Measurements from ENCODE around the gene TBXA2R. TPM values are rescaled to one million over a fixed set of nuclear protein-coding genes. Genes with fewer than 3 reads are reported as not detected.

TBXA2R gene
- total and polyA plus RNA-seq, 8 donors, result 0.37 to 2.6 (median 1.0) TPM; not detected in 3

DNA sequence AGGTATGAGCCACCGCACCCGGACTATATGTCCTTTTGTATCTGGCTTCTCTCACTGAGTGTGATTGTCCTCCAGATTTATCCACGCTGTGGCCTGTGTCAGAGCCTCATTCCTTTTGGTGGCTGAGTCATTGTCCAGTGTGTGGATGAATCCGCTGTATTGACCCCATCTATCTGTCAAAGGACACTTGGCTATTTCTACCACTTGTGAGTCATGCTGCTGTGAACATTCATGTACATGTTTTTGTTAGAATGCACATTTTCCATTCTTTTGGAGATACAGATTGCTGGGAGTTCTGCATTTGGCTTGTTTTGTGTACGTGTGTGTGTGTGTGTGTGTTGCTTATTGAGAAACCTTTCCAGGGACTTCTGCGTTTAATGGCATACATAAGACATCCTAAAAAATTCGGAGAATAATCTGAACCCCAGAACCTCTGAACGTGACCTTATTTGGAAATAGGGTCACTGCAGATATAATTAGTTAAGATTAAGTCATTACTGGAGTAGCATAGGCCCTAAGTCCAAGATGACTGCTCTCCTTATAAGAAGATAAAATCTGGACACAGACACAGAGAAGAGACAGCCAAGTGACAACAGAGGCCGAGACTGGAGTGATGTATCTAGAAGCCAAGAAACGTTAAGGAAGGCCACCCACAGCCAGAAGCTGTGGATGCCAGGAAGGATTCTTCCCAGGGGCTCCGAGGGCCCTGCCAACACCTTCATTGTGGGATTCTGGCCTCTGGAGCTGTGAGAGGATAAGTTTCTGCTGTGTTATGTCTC lies 26.3 kb downstream of the TBXA2R start:
- H3K36me3 ChIP-seq, result peaks cover 0 to 14% (median 10%) of the 10 kb centered on the region in 4 donors
- peaks cover 12 to 31% (median 19%) of the 10 kb centered on the region in 4 donors for H3K4me1 ChIP-seq
- peak overlapping the region in 4 of 5 donors; percentile 22 to 74 (median 64) for H3K27ac ChIP-seq
- DNase-seq, result no peak
- TF ChIP-seq, protein P1, sequence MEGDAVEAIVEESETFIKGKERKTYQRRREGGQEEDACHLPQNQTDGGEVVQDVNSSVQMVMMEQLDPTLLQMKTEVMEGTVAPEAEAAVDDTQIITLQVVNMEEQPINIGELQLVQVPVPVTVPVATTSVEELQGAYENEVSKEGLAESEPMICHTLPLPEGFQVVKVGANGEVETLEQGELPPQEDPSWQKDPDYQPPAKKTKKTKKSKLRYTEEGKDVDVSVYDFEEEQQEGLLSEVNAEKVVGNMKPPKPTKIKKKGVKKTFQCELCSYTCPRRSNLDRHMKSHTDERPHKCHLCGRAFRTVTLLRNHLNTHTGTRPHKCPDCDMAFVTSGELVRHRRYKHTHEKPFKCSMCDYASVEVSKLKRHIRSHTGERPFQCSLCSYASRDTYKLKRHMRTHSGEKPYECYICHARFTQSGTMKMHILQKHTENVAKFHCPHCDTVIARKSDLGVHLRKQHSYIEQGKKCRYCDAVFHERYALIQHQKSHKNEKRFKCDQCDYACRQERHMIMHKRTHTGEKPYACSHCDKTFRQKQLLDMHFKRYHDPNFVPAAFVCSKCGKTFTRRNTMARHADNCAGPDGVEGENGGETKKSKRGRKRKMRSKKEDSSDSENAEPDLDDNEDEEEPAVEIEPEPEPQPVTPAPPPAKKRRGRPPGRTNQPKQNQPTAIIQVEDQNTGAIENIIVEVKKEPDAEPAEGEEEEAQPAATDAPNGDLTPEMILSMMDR (IDR thresholded peaks at IDR 0.05), result no peak
- TF ChIP-seq EP300 (IDR thresholded peaks at IDR 0.05) (no peak), POLR2A (IDR thresholded peaks at IDR 0.05) (no peak), POLR2AphosphoS5 (IDR thresholded peaks at IDR 0.05) (peak in 1 of 3 donors; percentile 58)
- no peaks in the 10 kb centered on the region for H3K9me3 ChIP-seq
- H3K4me3 ChIP-seq, result no peak overlapping the region
- WGBS, 5 donors, result 41 to 61% (median 50%) methylated on average over 11 of the region's 11 CpGs
- intact Hi-C loops (cut with DNase I; ENCODE audit: low total_unique reads), result no loop called here
- H3K27me3 ChIP-seq, result peaks cover 0 to 15% (median 5%) of the 10 kb centered on the region in 3 donors

DNA sequence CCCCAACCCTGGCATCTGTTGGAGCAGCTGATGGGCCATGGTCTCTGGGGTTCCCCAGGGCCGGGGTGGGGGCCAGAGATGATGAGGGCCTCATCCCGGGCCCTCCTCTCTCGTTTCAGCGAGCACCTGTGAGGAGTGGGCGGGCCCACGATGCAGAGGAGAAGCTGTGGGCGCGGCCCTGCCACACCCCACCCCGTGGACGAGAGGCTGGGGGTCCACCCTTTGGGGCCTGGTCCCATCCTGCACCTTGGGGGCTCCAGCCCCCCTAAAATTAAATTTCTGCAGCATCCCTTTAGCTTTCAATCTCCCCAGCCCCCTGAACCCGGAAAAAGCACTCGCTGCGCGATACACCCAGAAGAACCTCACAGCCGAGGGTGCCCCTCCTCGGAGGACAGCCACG lies 28.3 kb downstream of the TBXA2R start:
- Histone ChIP-seq H3K27me3 (no peaks in the 10 kb centered on the region), H3K4me1 (peaks cover 13 to 40% (median 31%) of the 10 kb centered on the region in 4 donors), H3K27ac (peak overlapping the region in 2 of 5 donors; percentile 60 to 74), H3K4me3 (no peak overlapping the region), H3K9me3 (no peaks in the 10 kb centered on the region), H3K36me3 (peaks cover 0 to 24% (median 19%) of the 10 kb centered on the region in 4 donors)
- no peak for DNase-seq
- intact Hi-C loops (cut with DNase I; ENCODE audit: low total_unique reads), result no loop called here
- TF ChIP-seq POLR2A (IDR thresholded peaks at IDR 0.05) (no peak), POLR2AphosphoS5 (IDR thresholded peaks at IDR 0.05) (no peak), EP300 (IDR thresholded peaks at IDR 0.05) (no peak)
- TF ChIP-seq, protein P1 (IDR thresholded peaks at IDR 0.05), result no peak
- WGBS, 5 donors, result 73 to 80% (median 77%) methylated on average over 17 of the region's 17 CpGs

DNA sequence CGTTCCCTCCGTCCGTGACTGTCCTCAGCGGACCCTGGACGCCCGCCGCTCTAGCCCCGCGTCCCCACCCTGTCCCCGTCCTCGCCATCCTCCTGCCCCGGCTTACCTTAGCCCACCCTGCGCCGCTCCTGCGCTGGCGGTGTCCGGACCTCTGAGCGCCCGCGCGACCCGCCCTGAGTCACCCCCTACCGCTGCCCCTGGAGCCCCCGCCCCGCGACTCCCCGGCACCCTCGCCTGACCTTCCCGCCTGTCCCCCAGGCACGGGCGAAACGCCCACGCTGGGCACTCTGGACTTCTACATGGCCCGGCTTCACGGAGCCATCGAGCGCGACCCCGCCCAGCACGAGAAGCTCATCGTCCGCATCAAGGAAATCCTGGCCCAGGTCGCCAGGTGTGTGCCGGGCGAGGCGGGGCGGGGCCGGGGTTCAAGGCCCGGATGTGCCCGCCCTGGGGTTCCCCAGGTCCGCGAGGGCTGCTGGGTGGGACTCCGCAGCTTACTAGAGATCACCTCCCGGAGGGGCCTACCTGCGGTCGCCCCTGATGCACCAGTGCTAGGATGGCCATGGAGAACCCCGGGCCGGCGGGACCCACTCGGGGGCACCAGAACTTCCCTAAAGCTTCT lies 28.8 kb downstream of the TBXA2R start:
- Histone ChIP-seq H3K9me3 (no peaks in the 10 kb centered on the region), H3K4me1 (peaks cover 14 to 41% (median 34%) of the 10 kb centered on the region in 4 donors), H3K4me3 (no peak overlapping the region), H3K27me3 (no peaks in the 10 kb centered on the region), H3K36me3 (peaks cover 0 to 24% (median 19%) of the 10 kb centered on the region in 4 donors), H3K27ac (peak overlapping the region in 3 of 5 donors; percentile 25 to 82 (median 68))
- 73 to 90% (median 88%) methylated on average over 40 to 60 of the region's 60 CpGs for WGBS, 5 donors
- no peak for DNase-seq
- TF ChIP-seq POLR2A (IDR thresholded peaks at IDR 0.05) (no peak), POLR2AphosphoS5 (IDR thresholded peaks at IDR 0.05) (no peak), EP300 (IDR thresholded peaks at IDR 0.05) (no peak)
- TF ChIP-seq, protein P1 (IDR thresholded peaks at IDR 0.05), result no peak
- intact Hi-C loops (cut with DNase I; ENCODE audit: low total_unique reads), result no loop called here

DNA sequence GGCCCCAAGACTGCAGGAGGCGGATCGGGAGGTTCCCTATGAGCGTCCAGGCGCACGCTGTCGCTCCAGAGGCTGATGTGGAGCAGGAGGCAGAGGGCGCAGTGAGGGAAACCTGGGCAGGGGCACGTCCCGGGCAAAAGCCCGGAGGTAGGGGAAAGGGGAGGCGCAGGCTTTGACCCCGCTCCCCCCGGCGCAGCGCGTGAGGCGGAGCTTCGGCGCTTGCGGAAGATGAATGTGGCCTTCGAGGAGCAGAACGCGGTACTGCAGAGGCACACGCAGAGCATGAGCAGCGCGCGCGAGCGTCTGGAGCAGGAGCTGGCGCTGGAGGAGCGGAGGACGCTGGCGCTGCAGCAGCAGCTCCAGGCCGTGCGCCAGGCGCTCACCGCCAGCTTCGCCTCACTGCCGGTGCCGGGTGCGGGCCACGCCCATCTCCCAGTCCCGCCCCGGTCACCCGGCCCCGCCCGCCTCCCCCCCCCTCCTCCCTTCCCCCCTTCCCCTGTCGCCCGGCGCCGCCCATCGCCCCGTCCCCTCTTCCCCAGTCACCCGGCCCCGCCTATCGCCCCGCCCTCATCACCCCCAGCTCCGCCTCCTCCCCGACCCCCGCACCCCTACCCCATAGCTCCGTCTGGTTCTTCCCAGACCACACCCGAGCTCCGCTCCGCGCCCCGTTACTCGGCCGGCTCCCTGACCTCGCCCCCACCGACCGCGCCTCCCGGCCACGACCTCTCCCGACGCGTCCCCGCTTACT lies 29.8 kb downstream of the TBXA2R start:
- Histone ChIP-seq H3K27ac (peak overlapping the region; percentile 12 to 82 (median 25)), H3K9me3 (no peaks in the 10 kb centered on the region), H3K27me3 (no peaks in the 10 kb centered on the region), H3K4me1 (peaks cover 18 to 46% (median 39%) of the 10 kb centered on the region in 4 donors), H3K36me3 (peaks cover 0 to 24% (median 19%) of the 10 kb centered on the region in 4 donors), H3K4me3 (peak overlapping the region; percentile 26 to 45 (median 36))
- 28 to 75% (median 62%) methylated on average over 38 to 77 of the region's 78 CpGs for WGBS, 5 donors
- intact Hi-C loops (cut with DNase I; ENCODE audit: low total_unique reads), result no loop called here
- no peak for TF ChIP-seq EP300 (IDR thresholded peaks at IDR 0.05)
- TF ChIP-seq POLR2A (IDR thresholded peaks at IDR 0.05), result no peak
- no peak for TF ChIP-seq POLR2AphosphoS5 (IDR thresholded peaks at IDR 0.05)
- TF ChIP-seq, protein P1 (IDR thresholded peaks at IDR 0.05), result no peak
- DNase-seq, result peak; percentile 48 to 91
